ENCODE data around the gene GPR135. TPM values are rescaled to one million over a fixed set of nuclear protein-coding genes. Genes with fewer than 3 reads are reported as not detected.

Gene GPR135
- polyA plus RNA-seq, 1 donor from 2014 or later: 3.0 TPM

GRCh38 chr14:59458486-59458885 is 6.7 kb downstream of the GPR135 start:
- no peak for TF ChIP-seq TAF1 (IDR thresholded peaks at IDR 0.05; ENCODE audit: low read depth)
- TF ChIP-seq, protein P1, sequence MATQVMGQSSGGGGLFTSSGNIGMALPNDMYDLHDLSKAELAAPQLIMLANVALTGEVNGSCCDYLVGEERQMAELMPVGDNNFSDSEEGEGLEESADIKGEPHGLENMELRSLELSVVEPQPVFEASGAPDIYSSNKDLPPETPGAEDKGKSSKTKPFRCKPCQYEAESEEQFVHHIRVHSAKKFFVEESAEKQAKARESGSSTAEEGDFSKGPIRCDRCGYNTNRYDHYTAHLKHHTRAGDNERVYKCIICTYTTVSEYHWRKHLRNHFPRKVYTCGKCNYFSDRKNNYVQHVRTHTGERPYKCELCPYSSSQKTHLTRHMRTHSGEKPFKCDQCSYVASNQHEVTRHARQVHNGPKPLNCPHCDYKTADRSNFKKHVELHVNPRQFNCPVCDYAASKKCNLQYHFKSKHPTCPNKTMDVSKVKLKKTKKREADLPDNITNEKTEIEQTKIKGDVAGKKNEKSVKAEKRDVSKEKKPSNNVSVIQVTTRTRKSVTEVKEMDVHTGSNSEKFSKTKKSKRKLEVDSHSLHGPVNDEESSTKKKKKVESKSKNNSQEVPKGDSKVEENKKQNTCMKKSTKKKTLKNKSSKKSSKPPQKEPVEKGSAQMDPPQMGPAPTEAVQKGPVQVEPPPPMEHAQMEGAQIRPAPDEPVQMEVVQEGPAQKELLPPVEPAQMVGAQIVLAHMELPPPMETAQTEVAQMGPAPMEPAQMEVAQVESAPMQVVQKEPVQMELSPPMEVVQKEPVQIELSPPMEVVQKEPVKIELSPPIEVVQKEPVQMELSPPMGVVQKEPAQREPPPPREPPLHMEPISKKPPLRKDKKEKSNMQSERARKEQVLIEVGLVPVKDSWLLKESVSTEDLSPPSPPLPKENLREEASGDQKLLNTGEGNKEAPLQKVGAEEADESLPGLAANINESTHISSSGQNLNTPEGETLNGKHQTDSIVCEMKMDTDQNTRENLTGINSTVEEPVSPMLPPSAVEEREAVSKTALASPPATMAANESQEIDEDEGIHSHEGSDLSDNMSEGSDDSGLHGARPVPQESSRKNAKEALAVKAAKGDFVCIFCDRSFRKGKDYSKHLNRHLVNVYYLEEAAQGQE (IDR thresholded peaks at IDR 0.05; ENCODE audit: borderline replicate concordance): no peak
- no peak for TF ChIP-seq POLR2AphosphoS5 (IDR thresholded peaks at IDR 0.05)
- TF ChIP-seq MXI1 (conservative IDR thresholded peaks at IDR 0.05; ENCODE audit: poor library complexity, severe bottlenecking): no peak
- no peak for TF ChIP-seq EP300 (conservative IDR thresholded peaks at IDR 0.05; ENCODE audit: poor library complexity, severe bottlenecking)

DNA sequence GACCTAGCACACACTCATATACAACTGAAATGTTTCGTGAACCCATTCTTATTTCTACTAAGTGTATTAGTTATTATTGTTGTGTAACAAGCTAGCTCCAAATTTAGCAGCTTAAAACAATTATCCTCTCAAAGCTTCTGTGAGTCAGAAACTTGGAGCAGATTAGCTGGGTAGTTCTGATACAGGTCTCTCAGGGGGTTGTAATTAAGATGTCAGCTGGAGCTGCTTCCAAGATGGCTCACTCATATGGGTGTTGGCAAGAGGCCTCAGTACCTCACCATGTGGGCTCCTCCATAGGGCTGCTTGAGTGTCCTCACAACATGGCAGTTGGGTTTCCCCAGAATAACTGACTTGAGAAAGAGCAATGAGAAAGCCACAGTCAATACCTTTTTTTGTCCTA is 9.8 kb downstream of the GPR135 start:
- Histone ChIP-seq H3K9me3 (ENCODE audit: low read length) (no peaks in the 10 kb centered on the region), H3K36me3 (ENCODE audit: insufficient read depth, low read length) (no peaks in the 10 kb centered on the region), H3K4me2 (ENCODE audit: low read length) (no peak overlapping the region), H3K79me2 (replicated peaks; ENCODE audit: insufficient read depth, low read length) (no peaks in the 10 kb centered on the region), H3K27me3 (ENCODE audit: insufficient read depth, low read depth, low read length) (no peaks in the 10 kb centered on the region), H3K4me3 (ENCODE audit: low read length) (no peak overlapping the region), H3K9me2 (ENCODE audit: insufficient read depth, low read length) (no peaks in the 10 kb centered on the region), H3K27ac (ENCODE audit: low read length) (no peak overlapping the region), H3K9ac (ENCODE audit: low read length) (no peak overlapping the region), H2AFZ (ENCODE audit: low read depth, low read length) (no peak overlapping the region), H3F3A (ENCODE audit: insufficient read depth, low read length, poor library complexity, severe bottlenecking) (no peaks in the 10 kb centered on the region), H4K20me1 (ENCODE audit: insufficient read depth) (no peaks in the 10 kb centered on the region)
- TF ChIP-seq EZH2 (IDR thresholded peaks at IDR 0.05; ENCODE audit: borderline replicate concordance, insufficient read depth, low read length, poor library complexity, severe bottlenecking): no peak
- TF ChIP-seq TAF1 (IDR thresholded peaks at IDR 0.05; ENCODE audit: low read depth): no peak
- TF ChIP-seq SMC3 (conservative IDR thresholded peaks at IDR 0.05; ENCODE audit: poor library complexity): no peak
- TF ChIP-seq CTCF (IDR thresholded peaks at IDR 0.05; ENCODE audit: poor library complexity, severe bottlenecking): no peak
- no peak for TF ChIP-seq POLR2AphosphoS5 (IDR thresholded peaks at IDR 0.05)
- no peak for TF ChIP-seq EP300 (conservative IDR thresholded peaks at IDR 0.05; ENCODE audit: poor library complexity, severe bottlenecking)
- no peak for TF ChIP-seq RAD21 (conservative IDR thresholded peaks at IDR 0.05)
- TF ChIP-seq, protein P1 (IDR thresholded peaks at IDR 0.05; ENCODE audit: borderline replicate concordance): no peak
- no peak for TF ChIP-seq MXI1 (conservative IDR thresholded peaks at IDR 0.05; ENCODE audit: poor library complexity, severe bottlenecking)

More at GRCh38 chr14:59458486-59458885, 6.7 kb downstream of the GPR135 start:
- H3K9me3 ChIP-seq (ENCODE audit: low read length): no peaks in the 10 kb centered on the region
- no peak overlapping the region for H3K4me2 ChIP-seq (ENCODE audit: low read length)
- H3K9me2 ChIP-seq (ENCODE audit: insufficient read depth, low read length): no peaks in the 10 kb centered on the region
- H3K27me3 ChIP-seq (ENCODE audit: insufficient read depth, low read depth, low read length): no peaks in the 10 kb centered on the region
- no peak overlapping the region for H3K4me3 ChIP-seq (ENCODE audit: low read length)
- no peaks in the 10 kb centered on the region for H3K79me2 ChIP-seq (replicated peaks; ENCODE audit: insufficient read depth, low read length)
- H3F3A ChIP-seq (ENCODE audit: insufficient read depth, low read length, poor library complexity, severe bottlenecking): no peaks in the 10 kb centered on the region
- no peak overlapping the region for H3K27ac ChIP-seq (ENCODE audit: low read length)
- H3K9ac ChIP-seq (ENCODE audit: low read length): no peak overlapping the region
- no peaks in the 10 kb centered on the region for H4K20me1 ChIP-seq (ENCODE audit: insufficient read depth)
- H2AFZ ChIP-seq (ENCODE audit: low read depth, low read length): no peak overlapping the region
- H3K36me3 ChIP-seq (ENCODE audit: insufficient read depth, low read length): no peaks in the 10 kb centered on the region

All from neural cell (in vitro differentiated cells).